HG03025 (cell line): ENCODE measurements around the gene TRMT112.
"Not testable (repeated sequence)": the region's sequence is repeated elsewhere in the genome, so short reads cannot be mapped to it uniquely, and the experiment has no call there.

Source experiments
- ATAC-seq: cut with Tn5 transposase; IDR thresholded peaks from one replicate; pipeline ENCODE4 v1.9.1; 2021; ENCODE audit warnings: mild to moderate bottlenecking, moderate library complexity; ENCODE audit not compliant: unreplicated experiment, low FRiP score

Gene TRMT112

DNA sequence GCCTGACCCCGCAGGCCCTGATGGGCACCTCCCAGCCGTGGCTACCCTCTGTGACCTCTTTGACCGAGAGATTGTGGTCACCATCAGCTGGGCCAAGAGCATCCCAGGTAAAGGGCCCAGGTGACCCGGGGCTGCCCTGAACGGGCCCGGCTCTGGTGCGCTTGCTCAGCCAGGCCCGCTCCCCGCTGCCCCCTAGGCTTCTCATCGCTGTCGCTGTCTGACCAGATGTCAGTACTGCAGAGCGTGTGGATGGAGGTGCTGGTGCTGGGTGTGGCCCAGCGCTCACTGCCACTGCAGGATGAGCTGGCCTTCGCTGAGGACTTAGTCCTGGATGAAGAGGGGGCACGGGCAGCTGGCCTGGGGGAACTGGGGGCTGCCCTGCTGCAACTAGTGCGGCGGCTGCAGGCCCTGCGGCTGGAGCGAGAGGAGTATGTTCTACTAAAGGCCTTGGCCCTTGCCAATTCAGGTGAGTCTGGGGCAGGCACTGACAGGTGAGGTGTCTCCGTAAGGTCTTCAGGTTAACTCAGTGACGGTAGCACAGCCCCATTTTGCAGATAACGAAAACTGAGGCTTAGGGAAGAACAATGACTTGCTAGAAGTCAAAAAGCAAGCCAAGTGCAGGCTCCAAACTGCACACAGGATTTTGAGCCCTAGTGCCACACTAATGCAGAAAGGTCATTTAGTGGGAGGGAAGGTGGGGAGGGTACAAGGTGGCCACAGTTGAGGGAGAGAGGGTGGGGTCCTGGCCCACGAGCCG lies 2.4 kb downstream of the TRMT112 start:
- ATAC-seq = no peak

DNA sequence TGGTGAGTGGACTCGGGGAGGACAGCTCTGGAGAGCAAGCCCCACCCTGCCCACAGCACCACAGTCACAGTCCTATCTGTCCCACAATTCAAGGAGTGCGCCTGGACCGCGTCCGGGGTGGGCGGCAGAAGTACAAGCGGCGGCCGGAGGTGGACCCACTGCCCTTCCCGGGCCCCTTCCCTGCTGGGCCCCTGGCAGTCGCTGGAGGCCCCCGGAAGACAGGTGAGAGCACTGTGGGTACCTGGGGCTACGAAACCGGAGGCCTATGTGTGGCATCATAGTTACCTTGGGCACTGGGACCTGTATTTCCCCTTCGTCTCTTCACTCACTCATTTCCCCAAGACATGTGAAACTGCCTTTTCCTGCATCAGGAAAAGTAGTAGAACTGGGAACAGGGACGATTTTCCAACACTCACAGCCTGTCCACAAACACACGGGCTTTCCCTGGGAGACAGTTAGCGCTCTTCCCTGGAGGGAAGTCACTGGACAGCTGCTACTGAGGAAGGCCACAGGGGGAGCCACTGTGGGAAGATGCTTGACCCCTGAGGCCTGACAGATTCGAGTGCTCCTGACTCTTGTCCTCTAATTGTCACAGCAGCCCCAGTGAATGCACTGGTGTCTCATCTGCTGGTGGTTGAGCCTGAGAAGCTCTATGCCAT lies 3.1 kb downstream of the TRMT112 start:
- ATAC-seq = no peak

DNA sequence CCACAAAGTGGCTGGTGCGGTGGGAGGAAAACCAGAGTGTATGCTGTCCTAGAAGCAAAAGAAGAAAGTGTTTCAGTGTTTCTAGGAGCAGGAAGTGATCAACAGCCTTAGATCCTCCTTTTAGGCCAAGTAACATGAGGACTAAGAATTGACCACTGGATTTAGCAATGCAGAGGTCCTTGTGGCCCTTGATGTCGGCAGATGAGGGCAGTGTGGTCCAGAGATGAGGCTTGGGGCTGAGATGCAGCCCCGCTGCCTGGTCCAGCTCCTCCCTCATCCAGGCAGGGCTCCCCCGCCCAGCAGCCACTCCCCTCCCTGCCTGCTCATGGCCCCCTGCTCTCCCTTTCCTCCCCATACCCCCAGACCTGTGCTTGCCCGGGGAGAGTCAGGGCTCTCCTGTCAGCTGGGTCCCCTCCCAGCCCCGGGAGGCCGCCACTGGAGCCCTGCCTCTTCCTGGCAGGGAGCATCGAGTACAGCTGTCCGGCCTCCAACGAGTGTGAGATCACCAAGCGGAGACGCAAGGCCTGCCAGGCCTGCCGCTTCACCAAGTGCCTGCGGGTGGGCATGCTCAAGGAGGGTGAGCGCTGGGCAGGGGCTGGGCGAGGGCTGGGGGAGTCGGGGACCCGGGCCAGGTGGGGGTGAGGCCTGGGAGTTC lies 3.7 kb downstream of the TRMT112 start:
- ATAC-seq = no peak

DNA sequence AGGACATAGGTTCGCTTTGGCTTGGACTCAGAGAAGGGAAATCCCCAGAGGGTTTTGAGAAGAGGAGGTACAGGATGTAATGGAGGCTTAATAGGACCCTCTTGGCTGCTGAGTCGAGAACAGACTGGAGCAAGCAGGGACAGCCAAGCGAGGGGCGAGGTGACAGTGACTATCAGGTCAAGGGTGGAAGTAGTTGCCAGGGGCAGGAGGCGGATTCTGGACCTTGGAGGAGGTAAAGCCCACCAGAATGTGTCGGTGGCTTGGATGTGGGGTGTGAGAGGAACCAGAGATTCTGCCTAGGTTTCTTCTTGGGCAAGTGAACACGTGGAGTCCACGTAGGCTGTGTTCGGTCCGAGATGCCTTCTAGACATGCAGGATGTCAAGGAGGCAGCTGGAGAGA lies 4.4 kb downstream of the TRMT112 start:
- no peak for ATAC-seq

DNA sequence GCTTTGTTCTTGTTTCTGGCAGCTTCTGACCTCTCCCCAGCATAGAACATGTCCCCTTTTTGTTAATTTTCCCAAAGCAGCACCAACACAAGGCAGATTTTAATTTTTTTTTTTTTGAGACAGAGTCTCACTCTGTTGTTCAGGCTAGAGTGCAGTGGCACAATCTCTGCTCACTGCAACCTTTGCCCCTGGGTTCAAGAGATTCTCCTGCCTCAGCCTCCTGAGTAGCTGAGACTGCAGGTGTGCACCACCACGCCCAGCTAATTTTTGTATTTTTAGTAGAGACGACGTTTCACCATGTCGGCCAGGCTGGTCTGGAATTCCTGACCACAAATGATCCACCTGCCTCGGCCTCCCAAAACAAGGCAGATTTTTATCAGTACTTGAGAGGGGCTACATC lies 9.6 kb downstream of the TRMT112 start:
- ATAC-seq = not testable (repeated sequence)

DNA sequence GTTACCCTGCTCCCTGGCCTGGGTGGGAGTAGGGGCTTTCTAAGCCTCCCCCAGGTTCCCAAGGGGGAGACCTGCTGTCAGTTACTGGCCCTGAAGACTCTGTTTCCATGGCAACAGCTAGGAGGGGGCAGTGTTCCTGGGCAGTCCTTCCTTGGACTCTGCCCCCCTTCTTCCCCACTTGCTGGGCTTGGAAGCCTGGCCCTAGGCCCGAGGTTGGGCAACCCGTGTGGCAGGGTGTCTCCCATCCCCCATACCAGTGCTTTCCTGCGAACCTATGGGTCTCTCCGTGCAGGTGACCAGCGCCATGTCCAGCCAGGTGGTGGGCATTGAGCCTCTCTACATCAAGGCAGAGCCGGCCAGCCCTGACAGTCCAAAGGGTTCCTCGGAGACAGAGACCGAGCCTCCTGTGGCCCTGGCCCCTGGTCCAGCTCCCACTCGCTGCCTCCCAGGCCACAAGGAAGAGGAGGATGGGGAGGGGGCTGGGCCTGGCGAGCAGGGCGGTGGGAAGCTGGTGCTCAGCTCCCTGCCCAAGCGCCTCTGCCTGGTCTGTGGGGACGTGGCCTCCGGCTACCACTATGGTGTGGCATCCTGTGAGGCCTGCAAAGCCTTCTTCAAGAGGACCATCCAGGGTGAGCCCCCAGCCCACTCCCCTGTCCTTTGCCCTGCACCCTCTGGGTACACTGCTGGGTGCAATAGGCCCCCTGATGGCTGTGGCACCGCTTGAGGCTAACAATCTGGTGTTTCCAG lies 10.3 kb downstream of the TRMT112 start:
- ATAC-seq = no peak

DNA sequence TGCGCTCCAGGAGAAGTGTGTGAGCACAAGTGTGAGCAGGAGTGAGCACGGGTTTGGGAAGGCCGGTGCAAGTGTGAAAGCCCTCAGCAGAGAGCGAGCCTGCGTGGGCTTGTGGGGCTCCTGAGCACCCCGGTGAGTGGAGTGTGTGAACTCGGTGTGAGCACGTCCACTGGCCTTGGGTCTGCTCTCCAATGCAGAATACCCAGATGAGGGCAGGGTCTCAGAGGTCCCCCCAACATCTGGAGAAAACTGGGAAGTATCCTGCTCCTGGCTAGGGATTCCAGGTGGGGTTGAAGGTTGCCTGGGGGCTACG lies 10.8 kb downstream of the TRMT112 start:
- ATAC-seq = no peak

DNA sequence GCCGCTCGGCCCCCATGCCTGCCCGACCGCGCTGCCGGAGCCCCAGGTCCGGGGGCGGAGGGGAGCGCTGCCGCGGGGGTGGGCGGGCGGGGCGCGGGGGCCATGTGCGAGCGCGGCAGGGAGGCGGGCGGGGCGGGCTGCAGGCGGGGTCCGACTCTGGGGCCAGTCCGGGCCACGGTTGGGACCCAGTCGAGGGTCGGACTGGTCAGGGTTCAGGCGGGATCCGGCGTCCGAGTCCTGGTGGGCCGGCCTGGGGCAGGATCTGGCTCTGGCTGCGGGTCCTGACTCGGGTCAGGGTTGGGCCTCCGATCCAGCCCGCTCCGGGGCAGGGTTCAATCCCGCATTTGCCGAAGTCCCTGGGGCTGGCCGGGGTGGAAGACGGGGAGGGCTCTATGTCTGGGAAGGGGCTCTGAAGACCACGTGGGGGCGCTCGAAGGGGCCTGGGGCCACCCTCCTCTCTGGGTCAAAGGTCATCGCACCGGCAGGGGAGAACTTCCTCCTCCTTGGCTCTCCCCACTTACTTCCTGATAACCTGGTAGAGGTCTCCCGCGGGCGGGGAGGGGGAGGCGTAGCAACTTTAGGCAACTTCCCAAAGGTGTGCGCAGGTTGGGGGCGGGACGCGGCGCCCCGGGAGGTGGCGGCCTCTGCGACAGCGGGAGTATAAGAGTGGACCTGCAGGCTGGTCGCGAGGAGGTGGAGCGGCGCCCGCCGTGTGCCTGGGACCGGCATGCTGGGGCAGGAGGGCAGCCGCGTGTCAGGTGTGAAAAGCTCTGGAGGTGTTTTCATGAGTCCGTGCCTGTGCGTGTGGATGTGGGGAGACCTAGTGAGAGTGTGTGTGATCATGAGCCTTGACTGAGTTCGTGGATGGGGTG lies 11.4 kb downstream of the TRMT112 start:
- ATAC-seq = peak; percentile 25

DNA sequence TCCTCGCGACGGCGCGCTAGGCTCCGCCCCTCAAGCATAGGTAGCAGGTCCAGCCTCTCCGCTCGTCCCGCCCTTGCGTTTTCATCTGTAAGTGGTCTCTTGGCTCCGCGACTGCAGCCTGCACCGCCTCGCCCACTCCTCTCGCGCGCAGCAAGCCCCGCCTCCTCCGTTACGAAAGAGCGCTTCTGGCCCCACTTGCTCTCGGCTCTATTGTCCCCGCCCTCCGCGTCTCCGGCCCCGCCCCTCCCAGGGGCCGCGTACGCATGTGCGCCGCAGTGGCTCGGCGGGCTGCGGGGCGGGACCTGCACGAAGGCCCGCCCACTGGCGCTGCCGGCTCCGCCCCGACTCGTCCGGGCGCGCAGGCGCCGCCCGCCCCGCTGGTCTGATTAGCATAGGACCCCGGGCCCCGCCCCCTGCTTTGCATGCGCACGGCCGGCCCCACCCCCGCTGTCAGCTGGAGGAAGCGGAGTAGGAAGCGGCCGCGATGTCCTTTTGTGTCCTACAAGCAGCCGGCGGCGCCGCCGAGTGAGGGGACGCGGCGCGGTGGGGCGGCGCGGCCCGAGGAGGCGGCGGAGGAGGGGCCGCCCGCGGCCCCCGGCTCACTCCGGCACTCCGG lies 12.2 kb downstream of the TRMT112 start, which contains the start of gene ESRRA:
ESRRA (plus strand) TSS at position 450 of the 616 bp plus-strand sequence. CDS start 1,656 bp downstream, outside the sequence.
- peak; percentile 63 for ATAC-seq

DNA sequence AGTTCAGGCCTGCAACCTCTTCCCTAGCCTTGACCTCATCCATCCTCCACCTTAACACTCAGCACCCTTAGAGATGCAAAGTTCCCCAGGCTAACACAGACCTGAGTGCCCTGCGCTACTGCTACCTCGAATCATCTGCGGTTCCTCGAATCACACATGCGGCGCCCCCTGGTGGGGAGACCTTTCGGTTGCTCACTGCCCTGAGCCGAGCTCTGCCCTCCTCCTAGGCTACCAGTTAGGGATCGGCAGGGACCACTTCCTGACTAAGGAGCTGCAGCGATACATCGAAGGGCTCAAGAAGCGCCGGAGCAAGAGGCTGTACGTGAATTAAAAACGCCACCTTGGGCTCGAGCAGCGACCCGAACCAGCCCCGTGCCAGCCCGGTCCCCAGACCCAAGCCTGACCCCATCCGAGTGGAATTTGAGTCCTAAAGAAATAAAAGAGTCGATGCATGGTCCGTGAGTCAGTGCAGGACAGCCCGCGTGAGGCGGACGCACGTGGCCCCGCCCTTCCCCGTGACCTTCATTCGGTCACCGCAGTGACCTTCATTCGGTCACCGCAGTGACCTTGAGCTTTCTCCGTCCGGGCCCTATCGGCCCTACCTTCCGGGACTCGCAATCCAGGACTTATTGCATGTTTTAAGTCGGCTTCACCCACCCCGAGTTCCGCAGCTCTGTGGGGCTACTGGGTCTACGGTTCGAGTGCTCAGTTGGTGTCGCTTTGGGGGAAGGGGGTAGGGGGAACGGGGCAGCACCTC lies 12.9 kb downstream of the TRMT112 start:
- peak; percentile 11 for ATAC-seq

DNA sequence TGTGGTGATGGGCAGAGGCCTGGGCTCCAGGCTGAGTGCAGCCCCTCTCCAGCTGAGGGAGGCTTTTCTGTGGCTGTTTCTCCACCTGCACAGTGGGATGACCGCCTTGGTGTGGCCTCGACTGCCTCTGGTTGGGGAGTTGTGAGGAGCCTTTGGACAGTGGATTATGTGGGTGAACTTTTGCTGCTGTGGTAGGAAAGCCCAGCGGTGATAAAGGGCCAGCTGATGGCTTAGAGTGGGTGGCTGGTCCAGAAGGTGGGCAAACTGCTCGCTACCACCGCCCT lies 13.4 kb downstream of the TRMT112 start:
- ATAC-seq = no peak

DNA sequence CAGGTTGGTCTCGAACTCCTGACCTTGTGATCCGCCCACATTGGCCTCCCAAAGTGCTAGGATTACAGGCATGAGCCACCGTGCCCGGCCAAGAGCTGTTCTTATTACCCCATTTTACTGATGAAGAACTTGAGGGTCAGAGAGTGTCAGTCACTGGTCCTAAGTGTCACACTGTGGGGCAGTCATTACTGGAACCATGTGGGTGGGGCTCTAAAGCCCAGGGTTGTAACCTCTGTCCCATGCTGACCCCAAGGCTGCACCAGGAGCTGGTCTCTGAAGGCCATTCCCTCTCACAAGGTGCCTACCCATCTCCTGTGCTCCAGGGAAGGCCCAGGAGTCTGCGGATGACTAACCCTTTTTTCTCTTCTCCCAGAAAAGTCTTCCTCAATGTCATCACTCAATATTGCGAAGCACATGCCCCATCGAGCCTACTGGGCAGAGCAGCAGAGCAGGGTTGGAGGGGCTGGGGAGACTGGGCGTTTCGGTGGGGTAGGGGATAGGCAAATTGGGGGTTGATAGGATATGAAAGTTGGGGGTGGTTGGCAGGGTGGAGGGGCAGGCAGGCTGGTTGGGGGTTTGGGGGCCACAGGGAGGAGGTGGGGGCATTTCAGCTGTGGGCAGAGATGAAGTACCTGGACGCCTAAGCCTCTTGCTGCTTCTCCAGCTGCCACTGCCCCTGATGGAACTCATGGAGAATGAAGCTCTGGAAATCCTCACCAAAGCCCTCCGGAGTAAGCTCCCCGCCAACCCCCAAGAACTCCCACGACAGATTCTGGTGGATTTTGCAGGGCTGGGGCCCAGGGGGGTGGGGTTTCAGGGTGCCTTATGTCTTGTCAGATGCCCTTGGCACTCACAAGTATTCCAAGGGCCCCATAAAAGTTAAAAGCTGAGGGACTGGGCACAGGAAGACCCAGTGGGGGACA lies 14.0 kb downstream of the TRMT112 start:
- ATAC-seq = no peak

DNA sequence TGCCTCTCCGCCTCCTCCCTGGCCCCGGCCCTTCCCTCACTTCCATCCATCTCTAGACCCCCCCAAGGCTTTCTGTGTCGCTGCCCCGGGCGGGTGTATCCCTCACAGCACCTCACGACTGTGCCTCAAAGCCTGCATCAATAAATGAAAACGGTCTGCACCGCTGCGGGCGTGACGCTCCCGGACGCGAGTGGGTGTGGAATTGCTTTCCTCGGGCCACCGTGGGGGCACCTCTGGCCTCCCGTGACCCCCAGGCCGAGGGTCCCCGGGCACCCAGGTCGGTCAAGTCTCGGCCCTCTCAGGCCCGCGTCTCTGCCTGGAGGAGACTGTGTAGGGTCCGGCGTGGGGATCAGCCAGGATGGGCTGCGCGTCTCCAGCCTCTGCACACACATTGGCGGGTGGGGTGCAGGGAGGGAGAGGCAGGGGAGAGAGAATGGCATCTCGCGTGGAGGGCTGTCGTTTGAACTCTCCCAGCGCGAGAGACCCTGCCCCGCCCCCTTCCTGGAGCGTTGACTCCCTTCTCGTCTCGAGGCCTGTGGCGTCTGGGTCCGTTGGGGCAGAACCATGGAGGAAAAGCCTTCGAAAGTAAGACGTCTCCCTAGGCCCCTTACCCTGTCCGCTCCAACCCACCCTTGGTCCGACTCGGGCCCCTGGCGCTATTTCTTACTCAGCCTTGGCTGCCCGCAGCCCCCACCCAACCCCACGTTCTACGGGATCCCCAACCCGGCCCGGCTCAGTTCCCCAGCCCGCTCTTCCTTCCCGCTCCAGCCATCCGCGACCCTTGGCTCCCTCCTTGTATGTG lies 17.3 kb downstream of the TRMT112 start, which contains the start of gene CATSPERZ:
CATSPERZ (plus strand) TSS at position 512 of the 802 bp plus-strand sequence; CDS start at position 565, 53 bp downstream.
- no peak for ATAC-seq

DNA sequence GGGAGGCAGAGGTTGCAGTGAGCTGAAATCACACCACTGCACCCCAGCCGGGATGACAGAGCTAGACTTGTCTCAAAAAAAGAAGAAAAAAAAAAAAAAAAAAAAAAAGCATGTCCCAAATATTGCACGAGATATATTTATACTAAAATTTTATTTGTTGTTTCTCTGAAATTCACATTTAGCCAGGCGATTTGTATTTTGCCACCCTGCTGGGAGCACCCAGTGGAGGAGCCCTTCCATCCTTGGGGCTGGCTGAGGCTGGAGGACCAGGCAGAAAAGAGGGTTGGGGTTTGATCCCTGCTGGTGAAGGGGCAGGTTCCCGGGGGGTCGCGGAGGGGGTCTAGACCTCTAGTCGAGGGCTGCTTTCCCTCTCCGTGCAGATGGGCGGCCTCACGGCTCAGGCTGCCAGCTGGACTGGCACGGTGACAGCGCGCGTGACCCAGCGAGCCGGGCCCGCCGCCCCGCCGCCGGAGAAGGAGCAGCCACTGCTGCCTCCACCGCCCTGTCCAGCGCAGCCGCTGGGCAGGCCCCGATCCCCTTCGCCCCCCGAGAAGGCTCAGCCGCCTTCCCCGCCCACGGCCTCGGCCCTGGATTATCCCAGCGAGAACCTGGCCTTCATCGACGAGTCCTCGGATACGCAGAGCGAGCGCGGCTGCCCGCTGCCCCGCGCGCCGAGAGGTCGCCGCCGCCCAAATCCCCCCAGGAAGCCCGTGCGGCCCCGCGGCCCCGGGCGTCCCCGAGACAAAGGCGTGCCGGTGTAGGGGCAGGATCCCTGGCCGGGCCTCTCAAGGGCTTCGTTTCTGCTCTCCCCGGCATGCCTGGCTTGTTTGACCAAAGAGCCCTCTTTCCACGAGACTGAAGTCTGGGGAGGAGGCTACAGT lies 18.2 kb downstream of the TRMT112 start:
- no peak for ATAC-seq

DNA sequence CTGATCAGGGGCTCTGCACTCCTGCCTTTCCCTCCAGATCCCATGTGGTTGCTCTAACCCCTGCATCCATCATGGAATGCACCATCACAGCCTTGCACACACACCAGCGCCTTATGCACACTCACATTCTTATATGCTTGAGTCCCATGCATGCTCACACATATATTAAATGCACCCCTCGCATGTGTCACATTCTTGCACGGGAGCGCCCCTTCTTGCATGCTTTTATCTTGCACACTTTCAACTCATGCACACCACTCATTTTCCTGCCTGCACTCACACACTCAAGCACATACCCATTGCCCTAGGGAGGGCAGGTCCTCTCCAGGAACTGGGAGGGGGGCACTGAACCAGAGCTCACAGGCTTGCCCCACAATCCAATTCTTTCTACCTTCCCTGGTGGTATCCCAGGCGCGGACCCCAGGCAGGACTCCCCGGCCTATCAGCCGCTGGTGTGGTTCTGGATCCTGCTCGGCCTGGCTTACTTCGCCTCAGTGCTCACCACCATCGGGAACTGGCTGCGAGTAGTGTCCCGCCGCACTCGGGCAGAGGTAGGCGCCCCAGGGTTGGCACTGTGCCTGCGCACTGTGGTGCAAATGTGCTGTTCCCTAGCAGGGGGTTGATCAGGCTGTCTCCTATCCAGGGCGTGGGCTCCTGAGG lies 19.5 kb downstream of the TRMT112 start:
- ATAC-seq = no peak
